Neural cell (in vitro differentiated cells): Measurements from ENCODE around the gene STAT4. TPM values are rescaled to one million over a fixed set of nuclear protein-coding genes. Genes with fewer than 3 reads are reported as not detected.

ENCODE experiments used
- H2AFZ ChIP-seq: fragments of 200-600, 300-800 bp; sonication (generic), shearing (Covaris generic); 2 replicates; pipeline ENCODE4 v1.6.0; 2014; ENCODE audit warnings: low read depth, mild to moderate bottlenecking, antibody characterized with exemption, low read length, moderate library complexity
- H3F3A ChIP-seq: fragments of 200-600 bp; shearing (Covaris generic); 2 replicates; pipeline ENCODE4 v1.6.1; 2016; ENCODE audit warnings: mild to moderate bottlenecking, moderate library complexity, mixed read lengths, antibody characterized with exemption, low read length; ENCODE audit not compliant: insufficient read depth, poor library complexity, severe bottlenecking
- H3K27ac ChIP-seq: fragments of 200-600, 300-800 bp; sonication (generic), shearing (Covaris generic); 2 replicates; pipeline ENCODE4 v1.5.1; 2014; ENCODE audit warnings: mild to moderate bottlenecking, low read length, moderate library complexity
- H3K27me3 ChIP-seq: fragments of 300-800, 200-600 bp; sonication (generic), shearing (Covaris generic); 2 replicates; pipeline ENCODE4 v1.6.0; 2014; ENCODE audit warnings: mild to moderate bottlenecking, low read depth, low read length, moderate library complexity; ENCODE audit not compliant: insufficient read depth
- H3K36me3 ChIP-seq: fragments of 300-800, 200-600 bp; sonication (generic), shearing (Covaris generic); 2 replicates; pipeline ENCODE4 v1.5.1; 2014; ENCODE audit warnings: mild to moderate bottlenecking, antibody characterized with exemption, low read length, moderate library complexity; ENCODE audit not compliant: insufficient read depth
- H3K4me2 ChIP-seq: fragments of 300-800, 200-600 bp; sonication (generic), shearing (Covaris generic); 2 replicates; pipeline ENCODE4 v1.6.0; 2014; ENCODE audit warnings: mild to moderate bottlenecking, low read length
- H3K4me3 ChIP-seq: fragments of 300-800, 200-600 bp; sonication (generic), shearing (Covaris generic); 2 replicates; pipeline ENCODE4 v1.5.1; 2014; ENCODE audit warnings: mild to moderate bottlenecking, low read length, moderate library complexity
- H3K79me2 ChIP-seq: fragments of 200-600 bp; shearing (Covaris generic); replicated peaks from 2 replicates; pipeline ENCODE4 v1.6.0; 2014; ENCODE audit warnings: mild to moderate bottlenecking, low read length, moderate library complexity; ENCODE audit not compliant: insufficient read depth
- H3K9ac ChIP-seq: fragments of 300-800, 200-600 bp; sonication (generic), shearing (Covaris generic); 2 replicates; pipeline ENCODE4 v1.6.1; 2016; ENCODE audit warnings: mild to moderate bottlenecking, low read length, mixed read lengths
- H3K9me2 ChIP-seq: fragments of 200-600 bp; shearing (Covaris generic); 2 replicates; pipeline ENCODE4 v1.6.1; 2016; ENCODE audit warnings: mild to moderate bottlenecking, low read length, mixed read lengths; ENCODE audit not compliant: insufficient read depth
- H3K9me3 ChIP-seq: fragments of 200-600, 300-800 bp; sonication (generic), shearing (Covaris generic); 2 replicates; pipeline ENCODE4 v1.6.1; 2016; ENCODE audit warnings: mild to moderate bottlenecking, mixed run types, low read length, moderate library complexity, mixed read lengths
- H4K20me1 ChIP-seq: fragments of 200-600 bp; shearing (Covaris generic); 2 replicates; pipeline ENCODE4 v1.6.1; 2016; ENCODE audit warnings: mild to moderate bottlenecking, mixed run types; ENCODE audit not compliant: insufficient read depth
- EP300 ChIP-seq: fragments of 450-650 bp; conservative IDR thresholded peaks from 2 replicates; pipeline ENCODE4 v1.6.1; 2014; ENCODE audit warnings: antibody characterized with exemption, mild to moderate bottlenecking, moderate library complexity; ENCODE audit not compliant: poor library complexity, severe bottlenecking
- EZH2 ChIP-seq: fragments of 200-600, 300-800 bp; shearing (Covaris generic), sonication (generic); IDR thresholded peaks from 2 replicates; pipeline ENCODE4 v1.6.1; 2014; ENCODE audit warnings: antibody characterized with exemption, low read length, borderline replicate concordance, mild to moderate bottlenecking; ENCODE audit not compliant: insufficient read depth, poor library complexity, severe bottlenecking
- MXI1 ChIP-seq: fragments of 450-650 bp; conservative IDR thresholded peaks from 2 replicates; pipeline ENCODE4 v1.6.1; 2014; ENCODE audit warnings: antibody characterized with exemption, mild to moderate bottlenecking; ENCODE audit not compliant: poor library complexity, severe bottlenecking
- POLR2AphosphoS5 ChIP-seq: IDR thresholded peaks from 2 replicates; pipeline ENCODE4 v1.6.1; 2012
- RAD21 ChIP-seq: fragments of 450-650 bp; conservative IDR thresholded peaks from 2 replicates; pipeline ENCODE4 v1.6.1; 2014; ENCODE audit warnings: antibody characterized with exemption, mild to moderate bottlenecking, moderate library complexity
- REST ChIP-seq: IDR thresholded peaks from 2 replicates; pipeline ENCODE4 v1.6.1; 2012; ENCODE audit warnings: borderline replicate concordance
- TAF1 ChIP-seq: IDR thresholded peaks from 2 replicates; pipeline ENCODE4 v1.6.1; 2012; ENCODE audit warnings: low read depth
- polyA plus RNA-seq: library from polyadenylated mRNA; depleted of rRNA; stranded (reverse); fragments of >200 nt; gene quantifications from 2 replicates; pipeline ENCODE4 v1.2.3, GENCODE V29; 2014
- TF ChIP-seq, protein P1 (sequence below): fragments of 450-650 bp; IDR thresholded peaks from 2 replicates; pipeline ENCODE4 v1.5.1; 2014; ENCODE audit warnings: antibody characterized with exemption, mild to moderate bottlenecking, moderate library complexity; ENCODE audit not compliant: poor library complexity, severe bottlenecking

Gene STAT4
- polyA plus RNA-seq, 1 donor from 2014 or later = 3.7 TPM

DNA sequence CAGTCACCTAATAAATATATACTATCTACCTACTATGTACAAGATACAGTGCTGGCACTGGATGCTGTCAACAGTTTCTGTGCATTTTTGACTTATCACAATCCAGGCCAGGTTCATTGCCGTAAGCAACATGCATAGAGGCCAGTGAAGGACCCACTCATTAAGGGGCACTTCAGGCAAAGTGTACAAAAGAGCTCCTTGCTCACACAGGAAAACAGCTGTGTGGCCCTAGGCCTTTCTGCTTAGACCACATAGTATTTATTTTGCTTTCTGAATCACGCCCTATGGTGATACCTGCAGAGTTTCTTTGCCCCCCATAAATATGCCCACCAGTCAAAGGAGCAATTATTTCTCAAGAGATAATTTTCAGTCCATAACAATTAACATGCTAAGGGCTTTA is 39.6 kb upstream of the STAT4 start:
- no peak overlapping the region for H3K27ac ChIP-seq
- no peaks in the 10 kb centered on the region for H3F3A ChIP-seq
- H3K36me3 ChIP-seq = no peaks in the 10 kb centered on the region
- no peaks in the 10 kb centered on the region for H3K27me3 ChIP-seq
- H3K79me2 ChIP-seq = no peaks in the 10 kb centered on the region
- no peak for TF ChIP-seq EZH2
- TF ChIP-seq MXI1 = no peak
- no peak for TF ChIP-seq EP300
- TF ChIP-seq RAD21 = no peak
- no peak for TF ChIP-seq TAF1
- TF ChIP-seq, protein P1, sequence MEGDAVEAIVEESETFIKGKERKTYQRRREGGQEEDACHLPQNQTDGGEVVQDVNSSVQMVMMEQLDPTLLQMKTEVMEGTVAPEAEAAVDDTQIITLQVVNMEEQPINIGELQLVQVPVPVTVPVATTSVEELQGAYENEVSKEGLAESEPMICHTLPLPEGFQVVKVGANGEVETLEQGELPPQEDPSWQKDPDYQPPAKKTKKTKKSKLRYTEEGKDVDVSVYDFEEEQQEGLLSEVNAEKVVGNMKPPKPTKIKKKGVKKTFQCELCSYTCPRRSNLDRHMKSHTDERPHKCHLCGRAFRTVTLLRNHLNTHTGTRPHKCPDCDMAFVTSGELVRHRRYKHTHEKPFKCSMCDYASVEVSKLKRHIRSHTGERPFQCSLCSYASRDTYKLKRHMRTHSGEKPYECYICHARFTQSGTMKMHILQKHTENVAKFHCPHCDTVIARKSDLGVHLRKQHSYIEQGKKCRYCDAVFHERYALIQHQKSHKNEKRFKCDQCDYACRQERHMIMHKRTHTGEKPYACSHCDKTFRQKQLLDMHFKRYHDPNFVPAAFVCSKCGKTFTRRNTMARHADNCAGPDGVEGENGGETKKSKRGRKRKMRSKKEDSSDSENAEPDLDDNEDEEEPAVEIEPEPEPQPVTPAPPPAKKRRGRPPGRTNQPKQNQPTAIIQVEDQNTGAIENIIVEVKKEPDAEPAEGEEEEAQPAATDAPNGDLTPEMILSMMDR = no peak
- no peak for TF ChIP-seq REST
- no peak for TF ChIP-seq POLR2AphosphoS5
- no peaks in the 10 kb centered on the region for H3K9me3 ChIP-seq
- no peaks in the 10 kb centered on the region for H3K9me2 ChIP-seq
- H2AFZ ChIP-seq = no peak overlapping the region
- no peak overlapping the region for H3K4me2 ChIP-seq
- H3K9ac ChIP-seq = no peak overlapping the region
- no peaks in the 10 kb centered on the region for H4K20me1 ChIP-seq
- H3K4me3 ChIP-seq = no peak overlapping the region

- Histone ChIP-seq H3K9ac (no peak overlapping the region), H3K4me3 (no peak overlapping the region), H3K9me2 (no peaks in the 10 kb centered on the region), H2AFZ (no peak overlapping the region), H3F3A (no peaks in the 10 kb centered on the region), H3K79me2 (no peaks in the 10 kb centered on the region), H3K27me3 (no peaks in the 10 kb centered on the region), H4K20me1 (no peaks in the 10 kb centered on the region), H3K36me3 (no peaks in the 10 kb centered on the region), H3K9me3 (no peaks in the 10 kb centered on the region), H3K27ac (no peak overlapping the region), H3K4me2 (no peak overlapping the region)
- TF ChIP-seq EP300 = no peak
- no peak for TF ChIP-seq TAF1
- no peak for TF ChIP-seq POLR2AphosphoS5
- no peak for TF ChIP-seq REST
These were observed 38.4 kb upstream of the STAT4 start for GRCh38 chr2:191189112-191189635.
